DMS 273 (cell line): ENCODE data around the gene VSX2.

Experiments used
- DNase-seq: peaks from one replicate; lab custom pipeline; 2025; ENCODE audit not compliant: unreplicated experiment; lab: John Stamatoyannopoulos, UW

Gene VSX2

GRCh38 chr14:74238974-74239847 lies at the start of gene VSX2:
TSS of gene VSX2 (plus strand) at chr14:74239449. CDS start at chr14:74239562, 113 bp downstream.
- DNase-seq: peak; percentile 38

- no peak for DNase-seq
Measured at GRCh38 chr14:74190927-74191575, 48.2 kb upstream of the VSX2 start.

GRCh38 chr14:74194506-74195274 lies 44.6 kb upstream of the VSX2 start:
- DNase-seq: no peak

GRCh38 chr14:74195623-74196022 lies 43.6 kb upstream of the VSX2 start:
- peak; percentile 66 for DNase-seq

- DNase-seq: no peak
Measured at GRCh38 chr14:74198441-74199234, 40.6 kb upstream of the VSX2 start.

GRCh38 chr14:74202113-74202512 lies 37.1 kb upstream of the VSX2 start:
- DNase-seq: no peak

- no peak for DNase-seq
Measured at GRCh38 chr14:74203639-74204038, 35.6 kb upstream of the VSX2 start.

- DNase-seq: no peak
Measured at GRCh38 chr14:74204491-74204890, 34.8 kb upstream of the VSX2 start.

GRCh38 chr14:74205882-74206281 lies 33.4 kb upstream of the VSX2 start:
- no peak for DNase-seq

- peak; percentile 55 for DNase-seq
Measured at GRCh38 chr14:74207943-74208342, 31.3 kb upstream of the VSX2 start.

GRCh38 chr14:74208642-74209041 lies 30.6 kb upstream of the VSX2 start:
- no peak for DNase-seq

GRCh38 chr14:74211945-74212580 lies 27.2 kb upstream of the VSX2 start:
- no peak for DNase-seq

- no peak for DNase-seq
Measured at GRCh38 chr14:74213907-74214803, 25.1 kb upstream of the VSX2 start.

- DNase-seq: no peak
Measured at GRCh38 chr14:74216671-74217070, 22.6 kb upstream of the VSX2 start.

GRCh38 chr14:74217672-74218448 lies 21.4 kb upstream of the VSX2 start:
- DNase-seq: peak; percentile 93

GRCh38 chr14:74218462-74218861 lies 20.8 kb upstream of the VSX2 start:
- no peak for DNase-seq

- peak; percentile 31 for DNase-seq
Measured at GRCh38 chr14:74219277-74220205, 19.7 kb upstream of the VSX2 start.
